Measurements from ENCODE around the gene CYP1A2. TPM values are rescaled to one million over a fixed set of nuclear protein-coding genes. Genes with fewer than 3 reads are reported as not detected.
"Not testable (repeated sequence)": the region's sequence is repeated elsewhere in the genome, so short reads cannot be mapped to it uniquely, and the experiment has no call there.

The CYP1A2 gene
- total RNA-seq, 2 donors from 2014 or later = not detected

DNA sequence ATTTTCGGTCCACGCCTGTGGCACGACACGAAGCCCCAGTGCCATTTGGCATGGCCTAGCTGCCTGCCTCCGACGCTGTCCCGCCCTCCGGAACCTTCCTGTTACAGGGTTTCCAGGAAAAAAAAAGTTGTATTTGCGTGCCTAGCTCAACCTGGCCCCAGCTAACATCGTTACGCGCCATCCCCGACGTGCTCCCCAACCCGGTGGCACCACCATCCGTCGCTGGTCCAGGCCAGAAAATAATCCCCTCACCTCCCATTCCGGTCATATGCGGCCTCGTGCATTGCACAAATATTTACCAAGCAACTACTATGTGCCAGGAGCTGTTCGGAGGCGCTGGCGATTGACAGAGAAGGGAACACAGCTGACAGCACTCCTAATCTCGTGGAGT lies 21.9 kb upstream of the CYP1A2 start:
- peak overlapping the region; percentile 90 for H3K4me3 Mint-ChIP-seq
- no peak overlapping the region for H3K27ac Mint-ChIP-seq
- DNase-seq (no peak), ATAC-seq (no peak)
- H3K36me3 Mint-ChIP-seq (ENCODE audit: low read depth) = peaks cover 2% of the 10 kb centered on the region
- H3K27me3 Mint-ChIP-seq = peaks cover 15% of the 10 kb centered on the region
- H3K4me1 Mint-ChIP-seq = peaks cover 15% of the 10 kb centered on the region
- no peaks in the 10 kb centered on the region for H3K9me3 ChIP-seq (ENCODE audit: control insufficient read depth, low read length, poor library complexity, severe bottlenecking)

DNA sequence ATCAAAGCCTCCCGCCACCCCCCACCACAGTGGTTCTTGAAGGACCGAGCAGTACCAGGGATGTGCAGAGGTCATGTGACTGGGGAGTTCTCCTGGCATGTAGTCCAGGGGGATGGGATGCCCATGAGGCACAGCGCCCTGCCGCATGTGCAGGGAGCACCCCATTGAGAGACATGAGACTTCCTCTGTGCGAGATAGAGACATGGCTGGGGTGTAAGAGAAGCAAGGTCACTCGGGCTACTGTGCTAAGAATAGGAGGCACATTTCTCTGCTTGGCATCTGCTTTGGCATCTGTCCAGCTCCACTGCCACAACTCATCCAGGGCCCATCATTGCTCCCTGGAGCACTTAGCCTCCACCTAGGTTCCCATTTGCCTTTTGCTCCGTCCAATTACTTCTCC lies 20.9 kb upstream of the CYP1A2 start:
- peak overlapping the region; percentile 90 for H3K4me3 Mint-ChIP-seq
- H3K27me3 Mint-ChIP-seq = peaks cover 20% of the 10 kb centered on the region
- no peak for ATAC-seq
- no peak overlapping the region for H3K27ac Mint-ChIP-seq
- peaks cover 2% of the 10 kb centered on the region for H3K36me3 Mint-ChIP-seq (ENCODE audit: low read depth)
- no peaks in the 10 kb centered on the region for H3K9me3 ChIP-seq (ENCODE audit: control insufficient read depth, low read length, poor library complexity, severe bottlenecking)
- no peak for DNase-seq
- H3K4me1 Mint-ChIP-seq = peaks cover 15% of the 10 kb centered on the region

DNA sequence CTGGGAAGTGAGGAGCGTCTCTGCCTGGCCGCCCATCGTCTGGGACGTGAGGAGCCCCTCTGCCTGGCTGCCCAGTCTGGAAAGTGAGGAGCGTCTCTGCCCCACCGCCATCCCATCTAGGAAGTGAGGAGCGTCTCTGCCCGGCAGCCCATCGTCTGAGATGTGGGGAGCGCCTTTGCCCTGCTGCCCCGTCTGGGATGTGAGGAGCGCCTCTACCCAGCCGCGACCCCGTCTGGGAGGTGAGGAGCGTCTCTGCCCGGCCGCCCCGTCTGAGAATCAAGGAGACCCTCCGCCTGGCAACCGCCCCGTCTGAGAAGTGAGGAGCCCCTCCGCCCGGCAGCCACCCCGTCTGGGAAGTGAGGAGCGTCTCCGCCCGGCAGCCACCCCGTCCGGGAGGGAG lies 19.9 kb upstream of the CYP1A2 start:
- ATAC-seq, H3K4me3 Mint-ChIP-seq: not testable (repeated sequence)
- peaks cover 25% of the 10 kb centered on the region for H3K27me3 Mint-ChIP-seq

DNA sequence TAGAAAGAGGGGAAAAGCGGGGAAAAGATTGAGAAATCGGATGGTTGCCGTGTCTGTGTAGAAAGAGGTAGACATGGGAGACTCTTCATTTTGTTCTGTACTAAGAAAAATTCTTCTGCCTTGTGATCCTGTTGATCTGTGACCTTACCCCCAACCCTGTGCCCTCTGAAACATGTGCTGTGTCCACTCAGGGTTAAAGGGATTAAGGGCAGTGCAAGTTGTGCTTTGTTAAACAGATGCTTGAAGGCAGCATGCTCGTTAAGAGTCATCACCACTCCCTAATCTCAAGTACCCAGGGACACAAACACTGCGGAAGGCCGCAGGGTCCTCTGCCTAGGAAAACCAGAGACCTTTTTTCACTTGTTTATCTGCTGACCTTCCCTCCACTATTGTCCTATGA lies 19.3 kb upstream of the CYP1A2 start:
- Mint-ChIP-seq H3K27me3 (peaks cover 32% of the 10 kb centered on the region), H3K4me1 (peaks cover 13% of the 10 kb centered on the region)
- not testable (repeated sequence) for H3K9me3 ChIP-seq (ENCODE audit: control insufficient read depth, low read length, poor library complexity, severe bottlenecking); DNase-seq; H3K4me3 Mint-ChIP-seq; H3K36me3 Mint-ChIP-seq (ENCODE audit: low read depth); ATAC-seq; H3K27ac Mint-ChIP-seq

More for the DNA sequence above, 19.9 kb upstream of the CYP1A2 start:
- not testable (repeated sequence) for H3K36me3 Mint-ChIP-seq (ENCODE audit: low read depth); H3K9me3 ChIP-seq (ENCODE audit: control insufficient read depth, low read length, poor library complexity, severe bottlenecking); DNase-seq; H3K27ac Mint-ChIP-seq
- peaks cover 13% of the 10 kb centered on the region for H3K4me1 Mint-ChIP-seq

DNA sequence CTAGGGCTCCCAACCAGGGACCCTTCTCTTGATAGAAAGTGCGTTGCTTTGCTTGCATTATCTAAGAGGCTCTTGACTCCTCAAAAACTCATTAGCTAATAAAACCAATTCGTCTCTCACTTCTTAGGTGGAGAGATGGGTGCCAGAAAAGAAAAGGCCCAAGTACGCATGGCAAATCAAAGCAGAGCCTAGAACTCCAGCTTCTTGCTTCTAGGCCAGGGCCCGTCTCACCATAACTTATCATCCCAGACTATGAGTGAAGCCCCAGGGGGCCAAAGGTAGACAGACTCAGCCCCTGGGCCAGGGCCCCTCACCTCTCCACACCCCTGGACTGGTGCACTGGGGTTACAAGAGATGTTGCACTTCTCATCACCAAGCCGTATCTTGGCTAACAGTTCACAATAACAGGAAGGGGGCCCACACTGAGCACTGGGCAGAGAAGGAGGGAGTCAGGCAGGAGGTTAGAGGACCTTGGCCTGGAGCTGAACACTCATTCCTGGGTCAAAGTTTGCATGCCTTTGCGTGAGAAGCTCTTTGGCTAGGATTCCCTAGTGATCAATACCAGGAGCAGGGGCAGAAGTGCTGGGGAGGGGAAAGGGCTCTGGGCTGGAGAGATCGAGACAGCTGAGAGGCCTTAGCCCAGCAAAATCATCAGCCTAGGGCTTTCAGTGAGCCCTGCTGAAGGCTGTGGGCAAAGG lies 17.9 kb upstream of the CYP1A2 start:
- Mint-ChIP-seq H3K27ac (no peak overlapping the region), H3K27me3 (peaks cover 44% of the 10 kb centered on the region), H3K4me3 (no peak overlapping the region), H3K4me1 (peaks cover 9% of the 10 kb centered on the region), H3K36me3 (ENCODE audit: low read depth) (peaks cover 2% of the 10 kb centered on the region)
- ATAC-seq (no peak), DNase-seq (no peak)
- H3K9me3 ChIP-seq (ENCODE audit: control insufficient read depth, low read length, poor library complexity, severe bottlenecking) = no peaks in the 10 kb centered on the region

DNA sequence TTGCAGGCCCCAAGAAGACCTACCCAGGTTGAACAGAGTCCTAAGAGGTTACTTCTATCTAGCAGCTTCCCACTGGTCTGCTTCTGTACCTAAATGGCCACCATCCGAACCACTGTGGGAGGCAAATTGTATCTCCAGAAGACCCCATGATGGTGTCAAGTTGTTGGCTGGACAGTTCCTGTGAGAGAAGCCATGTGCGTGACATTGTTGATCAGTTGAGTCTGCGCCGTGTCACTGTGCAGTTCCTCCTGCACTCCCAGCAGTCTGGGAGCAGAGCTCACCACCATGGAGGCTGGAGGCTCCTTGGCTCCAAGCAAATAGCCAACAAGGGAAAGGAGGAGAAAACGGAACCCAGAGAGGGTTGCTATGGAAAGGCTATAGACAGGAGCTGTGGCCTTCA lies 15.8 kb upstream of the CYP1A2 start:
- Mint-ChIP-seq H3K27me3 (peaks cover 51% of the 10 kb centered on the region), H3K27ac (no peak overlapping the region)
- DNase-seq = no peak

DNA sequence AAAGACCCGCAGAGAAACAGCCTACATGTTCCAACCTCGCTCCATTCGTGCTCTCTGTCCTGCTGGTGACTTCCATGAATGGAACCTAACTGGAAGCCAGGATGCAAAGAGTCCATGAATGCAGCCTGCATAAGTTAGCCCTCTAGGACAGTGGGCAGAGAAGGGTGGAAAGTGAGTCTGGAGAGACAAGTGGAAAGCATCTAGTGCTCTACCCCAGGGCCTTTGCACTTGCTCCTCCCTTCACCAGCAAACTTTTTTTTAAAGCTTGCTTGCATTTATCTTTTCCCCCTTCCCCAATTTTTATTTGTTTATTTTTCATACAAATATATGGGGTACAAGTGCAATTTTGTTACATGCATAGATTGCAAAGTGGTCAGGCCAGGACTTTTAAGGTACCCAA lies 15.4 kb upstream of the CYP1A2 start:
- no peaks in the 10 kb centered on the region for H3K9me3 ChIP-seq (ENCODE audit: control insufficient read depth, low read length, poor library complexity, severe bottlenecking)
- Mint-ChIP-seq H3K4me3 (no peak overlapping the region), H3K27ac (no peak overlapping the region), H3K4me1 (peaks cover 6% of the 10 kb centered on the region), H3K27me3 (peaks cover 51% of the 10 kb centered on the region), H3K36me3 (ENCODE audit: low read depth) (no peaks in the 10 kb centered on the region)
- DNase-seq = no peak
- no peak for ATAC-seq

More for the DNA sequence above, 15.8 kb upstream of the CYP1A2 start:
- Mint-ChIP-seq H3K36me3 (ENCODE audit: low read depth) (no peaks in the 10 kb centered on the region), H3K4me1 (peaks cover 6% of the 10 kb centered on the region), H3K4me3 (no peak overlapping the region)
- ATAC-seq = no peak
- H3K9me3 ChIP-seq (ENCODE audit: control insufficient read depth, low read length, poor library complexity, severe bottlenecking) = no peaks in the 10 kb centered on the region

DNA sequence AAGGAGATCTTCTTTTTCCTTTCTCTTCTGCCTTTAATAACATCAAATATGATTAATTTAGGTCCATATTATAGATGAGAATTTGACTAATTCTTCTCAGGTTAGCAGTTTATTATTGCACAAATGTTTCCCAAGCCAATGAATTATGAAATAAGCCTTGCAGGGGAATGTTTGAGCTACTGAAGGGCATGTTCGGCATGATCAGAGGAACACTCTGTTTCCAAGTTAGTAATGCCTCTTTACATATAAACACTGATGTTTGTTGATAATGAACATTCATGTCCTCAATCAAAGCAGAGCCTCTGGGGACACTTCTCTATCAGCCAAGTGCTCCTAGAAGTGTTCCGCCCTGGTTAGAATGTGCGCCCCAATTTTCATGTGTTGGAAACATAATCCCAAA lies 13.3 kb upstream of the CYP1A2 start:
- peaks cover 6% of the 10 kb centered on the region for H3K4me1 Mint-ChIP-seq
- ATAC-seq (no peak), DNase-seq (no peak)
- H3K27me3 Mint-ChIP-seq = peaks cover 49% of the 10 kb centered on the region
- no peak overlapping the region for H3K27ac Mint-ChIP-seq
- H3K36me3 Mint-ChIP-seq (ENCODE audit: low read depth) = no peaks in the 10 kb centered on the region
- no peaks in the 10 kb centered on the region for H3K9me3 ChIP-seq (ENCODE audit: control insufficient read depth, low read length, poor library complexity, severe bottlenecking)
- no peak overlapping the region for H3K4me3 Mint-ChIP-seq

DNA sequence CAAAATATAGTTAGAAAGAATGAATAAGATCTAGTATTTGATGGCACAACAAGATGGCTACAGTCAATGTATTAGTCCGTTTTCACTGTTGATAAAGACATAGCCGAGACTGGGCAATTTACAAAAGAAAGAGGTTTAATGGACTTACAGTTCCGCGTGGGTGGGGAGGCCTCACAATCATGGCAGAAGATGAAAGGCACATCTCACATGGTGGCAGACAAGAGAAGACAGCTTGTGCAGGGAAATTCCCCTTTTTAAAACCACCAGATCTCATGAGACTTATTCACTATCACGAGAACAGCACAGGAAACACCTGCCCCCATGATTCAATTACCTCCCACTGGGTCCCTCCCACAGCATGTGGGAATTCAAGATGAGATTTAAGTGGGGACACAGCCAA lies 10.4 kb upstream of the CYP1A2 start:
- not testable (repeated sequence) for ATAC-seq; DNase-seq; H3K4me3 Mint-ChIP-seq; H3K9me3 ChIP-seq (ENCODE audit: control insufficient read depth, low read length, poor library complexity, severe bottlenecking); H3K4me1 Mint-ChIP-seq; H3K36me3 Mint-ChIP-seq (ENCODE audit: low read depth); H3K27ac Mint-ChIP-seq
- peaks cover 40% of the 10 kb centered on the region for H3K27me3 Mint-ChIP-seq

DNA sequence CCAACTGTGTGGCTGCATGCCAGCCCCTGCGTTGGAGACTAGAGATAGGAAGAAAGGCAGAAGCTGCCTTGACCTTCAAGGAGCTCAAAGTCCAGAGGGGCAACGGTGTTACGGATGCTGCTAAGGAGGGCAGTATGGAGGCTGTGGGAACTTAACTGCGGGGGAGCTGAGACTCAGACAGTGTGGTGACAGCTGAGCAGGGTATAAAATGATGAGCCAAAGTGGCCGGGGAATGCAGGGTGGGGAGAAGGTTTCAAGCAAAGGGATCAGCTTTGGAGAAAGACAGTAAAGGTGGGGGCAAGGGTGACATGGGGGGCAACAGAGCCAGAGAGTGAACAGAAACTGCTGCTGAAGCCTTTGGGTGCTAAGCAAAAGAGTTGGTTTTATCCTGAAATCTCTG lies 6.2 kb upstream of the CYP1A2 start:
- no peaks in the 10 kb centered on the region for H3K9me3 ChIP-seq (ENCODE audit: control insufficient read depth, low read length, poor library complexity, severe bottlenecking)
- Mint-ChIP-seq H3K4me3 (no peak overlapping the region), H3K27ac (no peak overlapping the region), H3K4me1 (peaks cover 3% of the 10 kb centered on the region), H3K36me3 (ENCODE audit: low read depth) (peaks cover 7% of the 10 kb centered on the region), H3K27me3 (peaks cover 12% of the 10 kb centered on the region)
- DNase-seq (no peak), ATAC-seq (no peak)

DNA sequence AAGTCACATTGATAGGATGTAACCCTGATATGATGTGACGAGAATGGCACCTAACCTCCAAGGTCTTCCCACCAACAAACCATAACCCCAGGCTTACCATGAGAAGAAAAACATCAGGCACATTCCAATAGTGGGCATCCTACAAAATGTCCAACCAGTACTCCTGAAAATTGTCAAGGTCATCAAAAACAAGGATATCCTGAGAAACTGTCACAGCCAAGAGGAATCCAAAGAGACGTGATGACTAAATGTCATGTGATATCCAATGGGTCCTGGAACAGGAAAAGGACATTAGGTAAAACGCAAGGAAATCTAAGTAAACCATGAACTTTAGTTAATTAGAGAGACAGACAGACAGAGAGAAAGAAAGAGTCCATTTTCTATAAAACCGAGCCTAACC lies 2.3 kb upstream of the CYP1A2 start:
- H3K4me3 Mint-ChIP-seq = no peak overlapping the region
- peaks cover 2% of the 10 kb centered on the region for H3K36me3 Mint-ChIP-seq (ENCODE audit: low read depth)
- H3K27me3 Mint-ChIP-seq = no peaks in the 10 kb centered on the region
- no peaks in the 10 kb centered on the region for H3K9me3 ChIP-seq (ENCODE audit: control insufficient read depth, low read length, poor library complexity, severe bottlenecking)
- DNase-seq (no peak), ATAC-seq (no peak)
- no peaks in the 10 kb centered on the region for H3K4me1 Mint-ChIP-seq
- H3K27ac Mint-ChIP-seq = no peak overlapping the region

DNA sequence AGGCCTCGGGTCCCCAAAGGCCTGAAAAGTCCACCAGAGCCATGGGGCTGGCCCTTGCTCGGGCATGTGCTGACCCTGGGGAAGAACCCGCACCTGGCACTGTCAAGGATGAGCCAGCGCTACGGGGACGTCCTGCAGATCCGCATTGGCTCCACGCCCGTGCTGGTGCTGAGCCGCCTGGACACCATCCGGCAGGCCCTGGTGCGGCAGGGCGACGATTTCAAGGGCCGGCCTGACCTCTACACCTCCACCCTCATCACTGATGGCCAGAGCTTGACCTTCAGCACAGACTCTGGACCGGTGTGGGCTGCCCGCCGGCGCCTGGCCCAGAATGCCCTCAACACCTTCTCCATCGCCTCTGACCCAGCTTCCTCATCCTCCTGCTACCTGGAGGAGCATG lies 1.2 kb downstream of the CYP1A2 start:
- no peak overlapping the region for H3K27ac Mint-ChIP-seq
- DNase-seq = no peak
- no peak for ATAC-seq
- H3K36me3 Mint-ChIP-seq (ENCODE audit: low read depth) = no peaks in the 10 kb centered on the region
- H3K4me3 Mint-ChIP-seq = no peak overlapping the region
- H3K27me3 Mint-ChIP-seq = peaks cover 10% of the 10 kb centered on the region
- no peaks in the 10 kb centered on the region for H3K9me3 ChIP-seq (ENCODE audit: control insufficient read depth, low read length, poor library complexity, severe bottlenecking)
- H3K4me1 Mint-ChIP-seq = no peaks in the 10 kb centered on the region

DNA sequence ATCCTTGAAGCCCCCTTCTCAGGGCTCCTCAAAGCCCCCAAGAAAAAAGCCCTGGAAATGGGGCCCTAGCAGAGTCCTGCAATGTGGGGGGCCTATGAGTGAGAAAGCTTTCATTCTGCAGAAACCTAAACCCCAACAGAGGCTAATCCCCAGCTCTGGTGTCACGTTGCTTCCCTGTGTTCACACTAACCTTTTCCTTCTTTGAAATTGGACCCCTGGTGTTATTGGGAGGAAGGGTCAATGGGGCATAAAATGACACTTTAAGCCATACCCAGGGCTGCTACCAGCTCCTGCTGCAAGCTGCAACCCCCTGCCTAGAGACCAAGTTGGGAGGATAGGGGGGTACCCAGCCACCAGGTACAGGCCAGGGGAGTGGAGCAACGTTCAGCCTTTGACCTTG lies 2.1 kb downstream of the CYP1A2 start:
- H3K27me3 Mint-ChIP-seq = peaks cover 10% of the 10 kb centered on the region
- H3K27ac Mint-ChIP-seq = no peak overlapping the region
- no peaks in the 10 kb centered on the region for H3K4me1 Mint-ChIP-seq
- no peaks in the 10 kb centered on the region for H3K9me3 ChIP-seq (ENCODE audit: control insufficient read depth, low read length, poor library complexity, severe bottlenecking)
- DNase-seq (no peak), ATAC-seq (no peak)
- no peaks in the 10 kb centered on the region for H3K36me3 Mint-ChIP-seq (ENCODE audit: low read depth)
- H3K4me3 Mint-ChIP-seq = no peak overlapping the region

DNA sequence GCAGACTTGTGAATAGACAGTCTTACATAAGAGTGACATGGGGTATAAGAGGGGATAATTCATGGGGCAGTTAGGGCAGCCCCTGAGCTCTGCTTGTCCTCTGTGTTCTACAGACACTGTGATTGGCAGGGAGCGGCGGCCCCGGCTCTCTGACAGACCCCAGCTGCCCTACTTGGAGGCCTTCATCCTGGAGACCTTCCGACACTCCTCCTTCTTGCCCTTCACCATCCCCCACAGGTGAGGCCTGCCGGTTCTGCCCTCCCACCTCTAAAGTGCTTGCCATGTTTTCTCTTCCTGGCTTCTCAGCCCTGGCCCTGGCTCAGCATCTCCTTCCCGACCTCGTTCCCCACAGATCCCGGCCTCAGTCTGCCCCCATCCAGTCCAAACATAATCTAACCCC lies 3.4 kb downstream of the CYP1A2 start:
- no peaks in the 10 kb centered on the region for H3K4me1 Mint-ChIP-seq
- H3K27ac Mint-ChIP-seq = no peak overlapping the region
- H3K4me3 Mint-ChIP-seq = no peak overlapping the region
- ATAC-seq (no peak), DNase-seq (no peak)
- peaks cover 17% of the 10 kb centered on the region for H3K27me3 Mint-ChIP-seq
- H3K9me3 ChIP-seq (ENCODE audit: control insufficient read depth, low read length, poor library complexity, severe bottlenecking) = no peaks in the 10 kb centered on the region
- no peaks in the 10 kb centered on the region for H3K36me3 Mint-ChIP-seq (ENCODE audit: low read depth)

Data from T-helper 17 cell (primary cell).